ENCODE results near the gene NRL. TPM values are rescaled to one million over a fixed set of nuclear protein-coding genes. Genes with fewer than 3 reads are reported as not detected.

Gene NRL
- total RNA-seq, 4 donors from 2014 or later: 1.1 to 2.9 (median 1.6) TPM; not detected in 1

GRCh38 chr14:24084440-24084839, 30.3 kb downstream of the NRL start:
- H3K4me3 ChIP-seq: no peak overlapping the region
- DNase-seq: no peak
- H3K9me3 ChIP-seq: no peaks in the 10 kb centered on the region
- in situ Hi-C loops (cut with MboI; ENCODE audit: low pct_ligation_motif_present in 1 of 4, low pct_unique_long_range_greater_than_20kb in 1 of 4, low sequenced_read_pairs in 3 of 4): no loop called here
- no peaks in the 10 kb centered on the region for H3K36me3 ChIP-seq
- H3K27me3 ChIP-seq: no peaks in the 10 kb centered on the region
- intact Hi-C loops (cut with DNase I; ENCODE audit: low total_unique reads): no loop called here
- TF ChIP-seq EP300 (IDR thresholded peaks at IDR 0.05; ENCODE audit: low read depth) (no peak), CTCF (IDR thresholded peaks at IDR 0.05) (no peak), POLR2AphosphoS5 (IDR thresholded peaks at IDR 0.05) (no peak), POLR2A (IDR thresholded peaks at IDR 0.05) (no peak)
- no peak overlapping the region for H3K27ac ChIP-seq
- peaks cover 0 to 17% (median 10%) of the 10 kb centered on the region in 4 donors for H3K4me1 ChIP-seq
- 100% methylated on average over 2 of the region's 2 CpGs; no CpG with 5 or more reads in 1 of the 2 donors for WGBS, 2 donors (ENCODE audit: low coverage in 1 of 2)

GRCh38 chr14:24083462-24083861, 31.3 kb downstream of the NRL start:
- no peak overlapping the region for H3K27ac ChIP-seq
- TF ChIP-seq CTCF (IDR thresholded peaks at IDR 0.05) (no peak), POLR2A (IDR thresholded peaks at IDR 0.05) (no peak), EP300 (IDR thresholded peaks at IDR 0.05; ENCODE audit: low read depth) (no peak), POLR2AphosphoS5 (IDR thresholded peaks at IDR 0.05) (no peak)
- in situ Hi-C loops (cut with MboI; ENCODE audit: low pct_ligation_motif_present in 1 of 4, low pct_unique_long_range_greater_than_20kb in 1 of 4, low sequenced_read_pairs in 3 of 4): no loop called here
- no peaks in the 10 kb centered on the region for H3K36me3 ChIP-seq
- no peak for DNase-seq
- 74 to 90% methylated on average over 3 of the region's 3 CpGs for WGBS, 2 donors (ENCODE audit: low coverage in 1 of 2)
- H3K9me3 ChIP-seq: no peaks in the 10 kb centered on the region
- H3K4me1 ChIP-seq: peaks cover 0 to 17% (median 10%) of the 10 kb centered on the region in 4 donors
- H3K27me3 ChIP-seq: no peaks in the 10 kb centered on the region
- intact Hi-C loops (cut with DNase I; ENCODE audit: low total_unique reads): no loop called here
- no peak overlapping the region for H3K4me3 ChIP-seq

- H3K9me3 ChIP-seq: no peaks in the 10 kb centered on the region
- no peak overlapping the region for H3K27ac ChIP-seq
- WGBS, 2 donors (ENCODE audit: low coverage in 1 of 2): 92% methylated on average over 5 of the region's 5 CpGs; no CpG with 5 or more reads in 1 of the 2 donors
- intact Hi-C loops (cut with DNase I; ENCODE audit: low total_unique reads): no loop called here
- no peaks in the 10 kb centered on the region for H3K36me3 ChIP-seq
- no peaks in the 10 kb centered on the region for H3K27me3 ChIP-seq
- in situ Hi-C loops (cut with MboI; ENCODE audit: low pct_ligation_motif_present in 1 of 4, low pct_unique_long_range_greater_than_20kb in 1 of 4, low sequenced_read_pairs in 3 of 4): no loop called here
- no peak for DNase-seq
- peaks cover 0 to 17% (median 10%) of the 10 kb centered on the region in 4 donors for H3K4me1 ChIP-seq
- no peak overlapping the region for H3K4me3 ChIP-seq
- TF ChIP-seq POLR2A (IDR thresholded peaks at IDR 0.05) (no peak), CTCF (IDR thresholded peaks at IDR 0.05) (no peak), POLR2AphosphoS5 (IDR thresholded peaks at IDR 0.05) (no peak), EP300 (IDR thresholded peaks at IDR 0.05; ENCODE audit: low read depth) (no peak)
Observed at GRCh38 chr14:24082411-24083080, 32.2 kb downstream of the NRL start.

- no peaks in the 10 kb centered on the region for H3K9me3 ChIP-seq
- no peaks in the 10 kb centered on the region for H3K36me3 ChIP-seq
- intact Hi-C loops (cut with DNase I; ENCODE audit: low total_unique reads) (no loop called here), in situ Hi-C loops (cut with MboI; ENCODE audit: low pct_ligation_motif_present in 1 of 4, low pct_unique_long_range_greater_than_20kb in 1 of 4, low sequenced_read_pairs in 3 of 4) (no loop called here)
- 71 to 80% methylated on average over 3 to 6 of the region's 26 CpGs for WGBS, 2 donors (ENCODE audit: low coverage in 1 of 2)
- peak overlapping the region; percentile 45 to 72 (median 52) for H3K4me3 ChIP-seq
- peak overlapping the region; percentile 69 to 92 (median 76) for H3K27ac ChIP-seq
- no peaks in the 10 kb centered on the region for H3K27me3 ChIP-seq
- H3K4me1 ChIP-seq: peaks cover 0 to 17% (median 10%) of the 10 kb centered on the region in 4 donors
- no peak for DNase-seq
- TF ChIP-seq POLR2A (IDR thresholded peaks at IDR 0.05): peak; percentile 4
- TF ChIP-seq POLR2AphosphoS5 (IDR thresholded peaks at IDR 0.05): no peak
- TF ChIP-seq CTCF (IDR thresholded peaks at IDR 0.05): no peak
- no peak for TF ChIP-seq EP300 (IDR thresholded peaks at IDR 0.05; ENCODE audit: low read depth)
Observed at GRCh38 chr14:24081739-24082211, 33.0 kb downstream of the NRL start.

Data from transverse colon (tissue), 4 donors.